ENCODE measurements around the gene CGB8.
"Not testable (repeated sequence)": the region's sequence is repeated elsewhere in the genome, so short reads cannot be mapped to it uniquely, and the experiment has no call there.

Gene CGB8

DNA sequence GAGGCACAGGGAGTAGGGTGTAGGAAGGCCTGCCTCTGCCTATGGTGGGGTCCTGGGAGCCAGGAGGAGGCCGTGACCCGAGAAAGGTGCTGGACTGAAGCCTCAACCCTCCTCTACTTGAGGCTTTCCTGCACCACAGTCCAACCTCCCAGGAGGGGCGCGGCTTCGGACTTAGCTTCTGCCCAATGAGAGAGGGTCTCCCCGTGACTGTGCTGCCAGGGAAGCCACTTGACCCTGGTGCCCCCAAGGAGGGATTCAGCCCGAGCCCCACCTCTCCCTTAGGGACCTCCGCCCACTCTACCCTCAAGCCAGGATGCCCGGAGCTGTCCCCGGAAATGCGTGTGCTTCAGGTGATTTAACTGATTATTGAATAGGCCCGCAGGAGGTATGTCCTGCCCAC, at the start of gene CGB8:
CGB8 (minus strand) TSS at position 101 of the 400 bp plus-strand sequence. CDS start 372 bp downstream, outside the sequence.
- not testable (repeated sequence) for H3K27ac ChIP-seq

DNA sequence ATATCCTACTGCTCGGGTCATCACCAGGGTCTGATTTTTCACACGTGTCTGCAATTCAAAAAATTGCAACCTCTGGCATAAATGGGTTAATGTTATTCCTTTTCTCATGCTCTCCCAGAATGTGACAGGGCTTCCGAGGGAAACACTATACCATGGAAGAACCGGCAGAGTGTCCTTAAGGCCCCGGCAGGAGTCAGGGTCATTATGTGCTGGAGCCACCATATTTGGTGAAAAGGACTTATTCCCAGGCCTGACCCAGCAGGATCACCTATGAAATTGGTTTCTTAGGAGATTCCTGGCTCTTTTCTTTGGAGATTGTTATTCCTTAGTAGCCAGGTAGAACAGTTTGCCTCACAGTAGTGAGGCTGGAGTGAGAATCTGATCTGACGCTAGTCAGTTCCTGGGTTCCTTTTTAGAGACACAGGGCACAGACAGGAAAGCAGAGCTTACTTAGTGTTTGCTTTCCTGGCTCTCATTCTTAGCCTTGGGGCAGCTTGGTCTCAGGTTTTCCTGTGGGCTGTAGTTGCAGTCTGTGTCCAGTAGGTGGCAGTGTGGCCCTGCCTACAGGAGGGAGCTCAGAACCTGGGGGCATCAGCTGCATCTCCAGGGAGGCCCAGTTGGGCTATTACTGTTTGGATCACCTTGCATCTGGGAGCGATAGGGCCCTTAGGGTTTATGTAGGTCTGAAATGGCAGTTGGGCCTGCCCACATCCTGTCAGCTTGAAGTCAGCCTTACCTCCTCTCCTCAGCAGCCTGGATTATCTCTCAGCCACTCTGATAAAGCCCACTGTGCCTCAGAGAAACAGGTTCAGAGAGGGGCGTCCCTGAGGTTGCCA, 48.8 kb upstream of the CGB8 start:
- no peak for TF ChIP-seq ZFX (IDR thresholded peaks at IDR 0.05)
- TF ChIP-seq, protein P1, sequence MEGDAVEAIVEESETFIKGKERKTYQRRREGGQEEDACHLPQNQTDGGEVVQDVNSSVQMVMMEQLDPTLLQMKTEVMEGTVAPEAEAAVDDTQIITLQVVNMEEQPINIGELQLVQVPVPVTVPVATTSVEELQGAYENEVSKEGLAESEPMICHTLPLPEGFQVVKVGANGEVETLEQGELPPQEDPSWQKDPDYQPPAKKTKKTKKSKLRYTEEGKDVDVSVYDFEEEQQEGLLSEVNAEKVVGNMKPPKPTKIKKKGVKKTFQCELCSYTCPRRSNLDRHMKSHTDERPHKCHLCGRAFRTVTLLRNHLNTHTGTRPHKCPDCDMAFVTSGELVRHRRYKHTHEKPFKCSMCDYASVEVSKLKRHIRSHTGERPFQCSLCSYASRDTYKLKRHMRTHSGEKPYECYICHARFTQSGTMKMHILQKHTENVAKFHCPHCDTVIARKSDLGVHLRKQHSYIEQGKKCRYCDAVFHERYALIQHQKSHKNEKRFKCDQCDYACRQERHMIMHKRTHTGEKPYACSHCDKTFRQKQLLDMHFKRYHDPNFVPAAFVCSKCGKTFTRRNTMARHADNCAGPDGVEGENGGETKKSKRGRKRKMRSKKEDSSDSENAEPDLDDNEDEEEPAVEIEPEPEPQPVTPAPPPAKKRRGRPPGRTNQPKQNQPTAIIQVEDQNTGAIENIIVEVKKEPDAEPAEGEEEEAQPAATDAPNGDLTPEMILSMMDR (conservative IDR thresholded peaks at IDR 0.05), result peak; percentile 91
- peak overlapping the region; percentile 57 for H3K27ac ChIP-seq

DNA sequence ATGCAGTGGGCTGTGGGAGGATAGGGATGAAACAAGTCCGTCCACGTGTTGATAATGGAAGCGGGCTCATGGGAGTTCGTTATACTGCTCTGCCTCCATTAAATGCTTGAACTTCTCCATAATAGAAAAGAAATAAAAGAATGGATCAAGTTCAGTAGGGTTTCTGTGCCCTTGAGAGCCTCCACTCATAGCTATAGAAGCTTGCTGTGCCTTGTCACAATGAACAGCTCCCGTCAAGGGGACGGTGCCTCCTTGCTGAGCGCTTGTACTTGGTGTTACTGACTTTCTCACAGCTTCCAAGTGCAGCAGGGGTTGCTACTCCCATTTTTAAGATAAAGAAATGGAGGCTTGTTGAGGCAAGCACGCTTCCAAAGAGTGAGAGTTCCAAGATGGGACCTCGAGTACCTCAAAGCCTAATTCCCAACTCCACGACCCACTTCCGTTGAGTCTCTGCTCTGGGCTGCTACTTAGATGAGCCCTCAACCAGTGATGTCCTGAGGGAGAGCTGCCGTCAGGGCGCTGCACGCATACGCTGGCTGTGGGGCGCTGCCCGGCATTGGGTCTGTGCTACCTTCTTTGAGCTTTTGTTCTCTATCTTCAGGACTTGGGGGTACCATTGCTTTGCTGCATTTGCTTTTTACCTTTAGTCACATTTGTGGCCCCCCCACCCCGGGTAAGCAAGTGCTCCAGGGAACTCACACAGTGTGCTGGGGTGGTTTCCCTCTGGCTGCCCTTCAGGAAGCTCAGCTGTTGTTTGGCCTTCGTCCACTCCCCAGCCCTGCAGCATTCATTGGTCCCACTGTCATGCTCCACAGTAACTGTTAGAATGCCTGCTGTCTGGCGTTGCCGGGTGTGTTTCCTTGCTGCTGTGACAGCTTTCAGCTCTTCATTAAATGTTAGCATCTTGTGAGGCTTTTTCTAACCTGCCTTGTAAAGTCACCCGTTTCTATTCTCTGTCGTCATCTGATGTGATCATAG, 45.9 kb upstream of the CGB8 start:
- no peak overlapping the region for H3K27ac ChIP-seq
- no peak for TF ChIP-seq ZFX (IDR thresholded peaks at IDR 0.05)
- TF ChIP-seq, protein P1 (conservative IDR thresholded peaks at IDR 0.05), result no peak

DNA sequence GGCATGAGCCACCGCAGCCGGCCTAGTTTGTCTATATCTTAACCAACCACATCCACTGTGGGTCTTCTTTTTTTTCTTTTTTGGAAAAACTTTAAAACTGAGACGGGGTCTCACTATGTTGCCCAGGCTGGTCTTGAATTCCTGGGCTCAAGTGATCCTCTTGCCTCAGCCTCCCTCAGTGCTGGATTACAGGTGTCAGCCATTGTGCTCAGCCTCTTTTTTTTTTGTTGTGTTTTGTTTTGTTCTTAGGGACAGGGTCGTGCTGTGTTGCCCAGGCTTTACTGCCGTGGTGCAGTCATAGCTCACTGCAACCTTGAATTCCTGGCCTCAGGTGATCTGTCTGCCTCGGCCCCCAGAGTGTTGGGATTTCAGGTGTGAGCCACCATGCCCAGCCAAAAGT, 43.8 kb upstream of the CGB8 start:
- no peak overlapping the region for H3K27ac ChIP-seq
- TF ChIP-seq, protein P1 (conservative IDR thresholded peaks at IDR 0.05), result no peak
- TF ChIP-seq ZFX (IDR thresholded peaks at IDR 0.05), result no peak

DNA sequence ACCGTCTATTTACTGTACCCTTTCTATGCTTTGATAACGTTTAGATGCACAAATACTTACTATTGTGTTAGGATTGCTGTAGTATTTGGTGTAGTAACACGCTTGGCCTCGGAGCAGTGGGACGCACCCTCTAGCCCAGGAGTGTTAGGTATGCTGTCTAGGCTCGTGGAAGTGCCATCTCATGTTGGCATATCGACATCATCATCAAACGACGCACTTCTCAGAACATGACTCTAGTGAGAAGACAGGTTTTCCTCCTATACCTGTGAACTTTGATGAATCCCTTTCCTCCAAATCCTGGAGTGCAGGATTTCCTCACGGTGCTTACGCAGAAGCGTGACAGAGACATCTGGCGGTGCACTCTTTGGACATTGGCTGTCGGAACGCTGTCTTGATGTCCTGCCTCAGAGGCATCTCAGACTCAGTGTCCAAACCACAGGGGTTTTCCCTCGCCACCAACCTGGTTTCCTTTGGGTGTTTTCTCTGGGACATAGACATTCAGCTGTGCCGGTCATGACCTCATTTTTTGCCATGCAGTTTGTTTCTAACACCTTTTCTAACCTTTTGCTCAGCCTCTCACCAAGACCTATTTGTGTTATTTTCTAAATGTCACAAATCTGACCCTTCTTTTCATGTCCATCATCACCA, 42.6 kb upstream of the CGB8 start:
- TF ChIP-seq ZFX (IDR thresholded peaks at IDR 0.05), result no peak
- TF ChIP-seq, protein P1 (conservative IDR thresholded peaks at IDR 0.05), result no peak
- no peak overlapping the region for H3K27ac ChIP-seq

DNA sequence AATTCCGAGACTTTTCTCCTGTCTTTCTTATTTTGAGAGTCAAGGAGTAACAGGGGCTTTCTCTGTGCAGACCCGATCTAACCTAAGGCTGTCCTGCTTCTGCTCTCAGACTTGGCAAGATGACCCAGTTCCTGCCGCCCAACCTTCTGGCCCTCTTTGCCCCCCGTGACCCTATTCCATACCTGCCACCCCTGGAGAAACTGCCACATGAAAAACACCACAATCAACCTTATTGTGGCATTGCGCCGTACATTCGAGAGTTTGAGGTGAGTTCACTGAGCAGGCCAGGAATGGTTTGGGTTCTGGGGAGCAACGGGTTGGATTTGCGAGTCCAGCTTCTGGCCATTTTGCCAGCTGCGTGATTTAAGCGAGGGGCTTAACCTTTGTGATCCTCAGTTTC, 37.4 kb upstream of the CGB8 start:
- H3K27ac ChIP-seq, result peak overlapping the region; percentile 90
- TF ChIP-seq, protein P1 (conservative IDR thresholded peaks at IDR 0.05), result no peak
- TF ChIP-seq ZFX (IDR thresholded peaks at IDR 0.05), result no peak

DNA sequence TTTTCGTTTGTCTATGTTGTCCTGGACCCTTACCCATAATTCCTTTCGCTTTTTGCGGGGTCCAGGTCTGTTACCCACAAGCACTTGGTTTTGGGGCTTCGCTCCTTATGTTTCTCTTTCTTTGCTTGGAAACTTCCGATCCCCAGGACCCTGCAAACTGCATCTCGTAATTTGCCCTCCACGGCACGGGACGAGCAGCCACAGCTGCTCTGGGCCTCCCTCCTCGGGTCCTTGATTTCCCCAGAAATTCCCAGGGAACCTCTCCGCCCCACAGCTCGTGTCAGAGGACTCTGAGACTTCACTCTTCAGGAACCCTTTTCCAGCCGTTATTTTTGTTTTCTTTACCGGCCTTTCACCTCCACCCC, 36.9 kb upstream of the CGB8 start:
- H3K27ac ChIP-seq, result peak overlapping the region; percentile 90
- no peak for TF ChIP-seq ZFX (IDR thresholded peaks at IDR 0.05)
- TF ChIP-seq, protein P1 (conservative IDR thresholded peaks at IDR 0.05), result no peak

Measured in C4-2B (cell line).